Measurements from ENCODE around the gene EIF3C. TPM values are rescaled to one million over a fixed set of nuclear protein-coding genes. Genes with fewer than 3 reads are reported as not detected.
"Not testable (repeated sequence)": the region's sequence is repeated elsewhere in the genome, so short reads cannot be mapped to it uniquely, and the experiment has no call there.

The EIF3C gene
- total RNA-seq, 1 donor, result 361 TPM

DNA sequence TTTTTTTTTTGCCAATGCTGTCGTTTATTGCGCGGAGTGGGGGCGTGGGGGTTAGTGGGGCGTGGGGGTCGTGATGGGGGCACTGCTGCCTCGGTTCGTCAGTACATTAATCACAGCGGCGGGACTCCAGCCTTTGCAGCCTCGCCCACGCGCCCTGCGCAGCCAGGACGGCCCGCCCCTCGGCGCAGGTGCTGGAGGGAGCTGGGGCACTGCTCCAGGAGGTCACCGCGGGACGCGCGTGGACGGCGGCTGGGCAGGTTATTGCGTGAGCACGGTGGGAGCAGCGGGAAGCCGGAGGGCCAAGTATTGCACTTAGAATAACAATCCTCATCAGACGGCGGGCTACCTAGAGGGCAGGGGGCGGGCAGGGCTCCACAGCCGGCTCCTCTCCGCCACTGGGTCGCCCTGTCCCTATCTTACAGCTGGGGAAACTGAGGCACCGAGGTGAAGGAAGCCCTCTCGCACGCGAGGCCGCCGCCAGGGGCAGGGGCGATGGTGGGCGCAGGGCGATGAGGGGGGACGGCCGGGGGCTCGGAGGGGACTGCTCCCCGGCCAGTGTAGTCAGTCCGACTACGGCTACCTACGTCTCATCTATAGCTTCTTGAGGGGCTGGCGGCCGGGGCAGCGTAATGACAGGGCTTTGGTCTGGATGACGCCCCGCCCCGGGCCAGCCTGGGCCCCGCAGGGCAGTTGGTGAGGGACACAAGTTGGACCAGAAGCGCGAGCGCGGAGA, 35.5 kb downstream of the EIF3C start:
- DNase-seq (ENCODE audit: low read depth in 2 of 3, low spot score in 2 of 3), result not testable (repeated sequence)

GRCh38 chr16:28749997-28750465, 38.8 kb downstream of the EIF3C start:
- DNase-seq (ENCODE audit: low read depth in 2 of 3, low spot score in 2 of 3), result not testable (repeated sequence)

DNA sequence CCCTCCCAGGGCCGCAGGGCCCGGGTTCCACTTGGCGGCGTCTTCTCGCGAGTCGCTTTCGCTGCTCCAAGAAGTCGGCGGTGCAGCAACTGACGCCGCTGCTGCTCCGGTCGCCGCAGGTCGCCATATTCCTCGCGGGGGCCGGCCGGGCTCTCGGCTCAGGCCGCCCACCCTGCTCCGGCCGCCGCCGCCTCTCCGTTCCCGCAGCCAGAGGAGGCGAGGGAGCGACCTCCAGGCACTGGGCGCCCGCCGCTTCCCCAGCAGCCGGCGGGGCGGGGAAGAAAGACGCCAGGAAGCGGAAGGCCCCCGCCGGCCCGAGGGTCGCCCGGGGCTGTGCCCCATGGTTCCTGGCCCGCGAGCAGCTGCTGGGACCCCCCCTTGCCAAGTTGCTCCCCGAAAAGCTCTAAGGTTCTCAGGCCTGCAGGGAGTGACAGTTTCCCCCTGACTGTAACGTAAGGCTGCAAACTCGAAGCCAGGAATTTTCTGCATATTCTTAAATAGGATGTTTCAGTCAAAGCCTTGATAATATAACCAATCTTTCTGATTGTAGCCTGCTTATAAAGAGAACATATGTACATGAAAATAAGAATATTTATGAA, 39.3 kb downstream of the EIF3C start:
- DNase-seq (ENCODE audit: low read depth in 2 of 3, low spot score in 2 of 3), result not testable (repeated sequence)

DNA sequence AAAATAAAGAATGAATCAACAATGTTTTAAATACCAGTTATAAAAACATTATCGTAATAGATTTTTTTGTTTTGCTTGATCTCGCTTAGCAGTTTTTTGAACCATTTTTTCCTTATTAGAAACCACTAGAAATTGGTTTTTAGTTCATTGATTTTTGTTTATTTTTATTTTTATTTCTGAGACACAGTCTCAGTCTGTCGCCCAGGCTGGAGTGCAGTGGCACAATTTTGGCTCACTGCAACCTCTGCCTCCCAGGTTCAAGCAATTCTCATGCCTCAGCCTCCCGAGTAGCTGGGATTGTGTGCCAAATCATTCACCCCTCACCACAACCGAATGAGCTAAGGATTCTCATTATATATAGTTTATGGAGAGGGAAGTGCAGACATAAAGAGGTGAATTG, 40.2 kb downstream of the EIF3C start, which contains the start of gene NPIPB9:
Gene NPIPB9, plus strand, starts transcription at position 301 of the 400 bp plus-strand sequence.
- DNase-seq (ENCODE audit: low read depth in 2 of 3, low spot score in 2 of 3), result not testable (repeated sequence)

GRCh38 chr16:28781697-28782096, 70.4 kb downstream of the EIF3C start:
- not testable (repeated sequence) for DNase-seq (ENCODE audit: low read depth in 2 of 3, low spot score in 2 of 3)

- not testable (repeated sequence) for DNase-seq (ENCODE audit: low read depth in 2 of 3, low spot score in 2 of 3)
These were observed 71.1 kb downstream of the EIF3C start for GRCh38 chr16:28782357-28782756.

Small RNAs within 50 kb of the gene (small RNA-seq; reads per million reads assigned to genes)
- gene MIR6862-2, result not detected

Other genes with a start within 250 kb of the EIF3C start
- gene NPIPB7, start 239.1 kb upstream of the EIF3C start, total RNA-seq, result not detected
- 39.0 TPM for gene CLN3, start 219.4 kb upstream of the EIF3C start, total RNA-seq
- gene APOBR, start 216.8 kb upstream of the EIF3C start, total RNA-seq, result 2.7 TPM
- not detected for gene IL27, start 204.6 kb upstream of the EIF3C start, total RNA-seq
- gene NUPR1, start 172.5 kb upstream of the EIF3C start, total RNA-seq, result not detected
- gene SGF29, start 157.5 kb upstream of the EIF3C start, total RNA-seq, result 36.1 TPM
- gene SULT1A2, start 114.4 kb upstream of the EIF3C start, total RNA-seq, result 0.27 TPM
- 24.0 TPM for gene SULT1A1, start 101.4 kb upstream of the EIF3C start, total RNA-seq
- not detected for gene NPIPB8, start 73.4 kb upstream of the EIF3C start, total RNA-seq
- gene NPIPB9, start 40.3 kb downstream of the EIF3C start, total RNA-seq, result 0.54 TPM
- 98.0 TPM for gene ATXN2L, start 111.5 kb downstream of the EIF3C start, total RNA-seq
- 162 TPM for gene TUFM, start 134.9 kb downstream of the EIF3C start, total RNA-seq
- gene SH2B1, start 152.4 kb downstream of the EIF3C start, total RNA-seq, result 35.0 TPM
- 0.54 TPM for gene ATP2A1, start 167.0 kb downstream of the EIF3C start, total RNA-seq
- gene RABEP2, start 213.8 kb downstream of the EIF3C start, total RNA-seq, result 51.7 TPM
- 1.6 TPM for gene CD19, start 220.5 kb downstream of the EIF3C start, total RNA-seq
- gene NFATC2IP, start 239.5 kb downstream of the EIF3C start, total RNA-seq, result 30.2 TPM